ENCODE results near the gene PTPRM. TPM values are rescaled to one million over a fixed set of nuclear protein-coding genes. Genes with fewer than 3 reads are reported as not detected.

The PTPRM gene
- total and polyA plus RNA-seq, 2 of the 4 experiments (the other 2 are of a cell fraction) = 28.3 to 51.2 TPM

- Histone ChIP-seq H3K36me3 (ENCODE audit: control insufficient read depth, insufficient read depth, low read length) (no peaks in the 10 kb centered on the region), H3K56ac (ENCODE audit: extremely low read depth, insufficient read depth, low read length) (no peak overlapping the region), H4K20me1 (ENCODE audit: insufficient read depth, low read length) (peaks cover 6% of the 10 kb centered on the region; the same call in 1 of the 2 replicates), H2AK5ac (ENCODE audit: low read depth, low read length) (no peak overlapping the region), H4K91ac (ENCODE audit: insufficient read depth, low read depth, low read length) (no peak overlapping the region), H3K9ac (ENCODE audit: low read depth, low read length) (no peak overlapping the region), H3K14ac (replicated peaks; ENCODE audit: low read depth, low read length) (no peak overlapping the region), H4K5ac (ENCODE audit: low read depth, low read length) (no peak overlapping the region), H3K79me1 (ENCODE audit: low read depth in 1 of 2, low read length in 2 of 2) (peaks cover 6 to 8% of the 10 kb centered on the region in 2 experiments; a peak in 2 of 4 replicates), H3K23ac (ENCODE audit: low read depth, low read length) (no peak overlapping the region), H3K27ac (ENCODE audit: insufficient read depth, low read length) (no peak overlapping the region), H2BK15ac (ENCODE audit: low read depth, low read length) (no peak overlapping the region), H2BK5ac (ENCODE audit: low read depth, low read length, poor library complexity, severe bottlenecking) (no peak overlapping the region), H2BK120ac (ENCODE audit: low read depth, low read length) (no peak overlapping the region), H4K8ac (ENCODE audit: low read depth in 2 of 2, low read length in 2 of 2) (no peak overlapping the region), H3K4ac (ENCODE audit: low read depth, low read length) (no peak overlapping the region), H3K9me1 (ENCODE audit: insufficient read depth, low read length) (peaks cover 3% of the 10 kb centered on the region; the same call in 1 of the 2 replicates), H3K4me3 (ENCODE audit: insufficient read depth, low read depth, low read length) (no peak overlapping the region), H3K9me3 (ENCODE audit: control insufficient read depth, insufficient read depth, low read length) (no peaks in the 10 kb centered on the region), H3K18ac (ENCODE audit: low read depth, low read length) (no peak overlapping the region), H2AFZ (replicated peaks; ENCODE audit: low read length, poor library complexity) (no peak overlapping the region), H3K4me2 (ENCODE audit: low read depth, low read length) (no peak overlapping the region), H3K27me3 (ENCODE audit: control insufficient read depth, insufficient read depth, low read length) (no peaks in the 10 kb centered on the region), H2BK20ac (ENCODE audit: low read depth, low read length) (no peak overlapping the region), H2AK9ac (replicated peaks; ENCODE audit: low read depth, low read length, poor library complexity) (no peak overlapping the region), H3K4me1 (ENCODE audit: control insufficient read depth, insufficient read depth, low read length) (peaks cover 2% of the 10 kb centered on the region; the same call in 1 of the 2 replicates)
- ATAC-seq (ENCODE audit: low read depth) (no peak), DNase-seq (no peak)
- ChIA-PET POLR2A (ENCODE audit: unreplicated experiment) (interaction anchor here (0.6 kb wide), 1 partner anchor 139 kb away, joined by 3 read pairs; no protein-coding TSS in a partner anchor), CTCF (no interaction called here)
- no TSS peak for BruUV-seq (replicated peaks)
- in situ Hi-C loops (cut with MboI; ENCODE audit: low sequenced_read_pairs) (no loop called here), intact Hi-C loops (cut with micrococcal nuclease) (no loop called here), dilution Hi-C loops (cut with HindIII; ENCODE audit: low sequenced_read_pairs, unreplicated experiment) (no loop called here)
- TF ChIP-seq SMC3 (IDR thresholded peaks at IDR 0.05; ENCODE audit: low read depth, low read length) (no peak), CHD1 (IDR thresholded peaks at IDR 0.05; ENCODE audit: low read depth, low read length) (no peak), POLR2A (IDR thresholded peaks at IDR 0.05; ENCODE audit: low read depth, low read length) (no peak), NFE2L2 (IDR thresholded peaks at IDR 0.05; ENCODE audit: low read depth, low read length) (no peak), RFX5 (IDR thresholded peaks at IDR 0.05; ENCODE audit: low read depth, low read length) (no peak), CEBPB (IDR thresholded peaks at IDR 0.05; ENCODE audit: low read depth, low read length) (no peak), FOS (IDR thresholded peaks at IDR 0.05; ENCODE audit: low read depth, low read length) (no peak), RCOR1 (IDR thresholded peaks at IDR 0.05; ENCODE audit: insufficient replicate concordance, low read length) (no peak), MAFK (IDR thresholded peaks at IDR 0.05; ENCODE audit: low read depth, low read length) (no peak), MAZ (IDR thresholded peaks at IDR 0.05; ENCODE audit: borderline replicate concordance, low read depth, low read length) (no peak), MXI1 (IDR thresholded peaks at IDR 0.05; ENCODE audit: borderline replicate concordance, low read depth, low read length) (no peak)
- TF ChIP-seq, protein P1, sequence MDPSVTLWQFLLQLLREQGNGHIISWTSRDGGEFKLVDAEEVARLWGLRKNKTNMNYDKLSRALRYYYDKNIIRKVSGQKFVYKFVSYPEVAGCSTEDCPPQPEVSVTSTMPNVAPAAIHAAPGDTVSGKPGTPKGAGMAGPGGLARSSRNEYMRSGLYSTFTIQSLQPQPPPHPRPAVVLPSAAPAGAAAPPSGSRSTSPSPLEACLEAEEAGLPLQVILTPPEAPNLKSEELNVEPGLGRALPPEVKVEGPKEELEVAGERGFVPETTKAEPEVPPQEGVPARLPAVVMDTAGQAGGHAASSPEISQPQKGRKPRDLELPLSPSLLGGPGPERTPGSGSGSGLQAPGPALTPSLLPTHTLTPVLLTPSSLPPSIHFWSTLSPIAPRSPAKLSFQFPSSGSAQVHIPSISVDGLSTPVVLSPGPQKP (IDR thresholded peaks at IDR 0.05; ENCODE audit: borderline replicate concordance, low read depth, low read length) = no peak
- TF ChIP-seq, protein P2, sequence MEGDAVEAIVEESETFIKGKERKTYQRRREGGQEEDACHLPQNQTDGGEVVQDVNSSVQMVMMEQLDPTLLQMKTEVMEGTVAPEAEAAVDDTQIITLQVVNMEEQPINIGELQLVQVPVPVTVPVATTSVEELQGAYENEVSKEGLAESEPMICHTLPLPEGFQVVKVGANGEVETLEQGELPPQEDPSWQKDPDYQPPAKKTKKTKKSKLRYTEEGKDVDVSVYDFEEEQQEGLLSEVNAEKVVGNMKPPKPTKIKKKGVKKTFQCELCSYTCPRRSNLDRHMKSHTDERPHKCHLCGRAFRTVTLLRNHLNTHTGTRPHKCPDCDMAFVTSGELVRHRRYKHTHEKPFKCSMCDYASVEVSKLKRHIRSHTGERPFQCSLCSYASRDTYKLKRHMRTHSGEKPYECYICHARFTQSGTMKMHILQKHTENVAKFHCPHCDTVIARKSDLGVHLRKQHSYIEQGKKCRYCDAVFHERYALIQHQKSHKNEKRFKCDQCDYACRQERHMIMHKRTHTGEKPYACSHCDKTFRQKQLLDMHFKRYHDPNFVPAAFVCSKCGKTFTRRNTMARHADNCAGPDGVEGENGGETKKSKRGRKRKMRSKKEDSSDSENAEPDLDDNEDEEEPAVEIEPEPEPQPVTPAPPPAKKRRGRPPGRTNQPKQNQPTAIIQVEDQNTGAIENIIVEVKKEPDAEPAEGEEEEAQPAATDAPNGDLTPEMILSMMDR (conservative IDR thresholded peaks at IDR 0.05; ENCODE audit: low read depth, low read length) = no peak
- TF ChIP-seq, protein P3, sequence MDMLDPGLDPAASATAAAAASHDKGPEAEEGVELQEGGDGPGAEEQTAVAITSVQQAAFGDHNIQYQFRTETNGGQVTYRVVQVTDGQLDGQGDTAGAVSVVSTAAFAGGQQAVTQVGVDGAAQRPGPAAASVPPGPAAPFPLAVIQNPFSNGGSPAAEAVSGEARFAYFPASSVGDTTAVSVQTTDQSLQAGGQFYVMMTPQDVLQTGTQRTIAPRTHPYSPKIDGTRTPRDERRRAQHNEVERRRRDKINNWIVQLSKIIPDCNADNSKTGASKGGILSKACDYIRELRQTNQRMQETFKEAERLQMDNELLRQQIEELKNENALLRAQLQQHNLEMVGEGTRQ (IDR thresholded peaks at IDR 0.05; ENCODE audit: low read depth, low read length) = no peak
- WGBS, 2 experiments (ENCODE audit: extremely low coverage in 2 of 2, insufficient read length in 1 of 2) = 95% methylated on average over 7 of the region's 8 CpGs; no CpG with 5 or more reads in 1 of the 2 experiments
These were observed 412.6 kb downstream of the PTPRM start for GRCh38 chr18:7979714-7980113.
